Stimulated activated CD8-positive, alpha-beta memory T cell treated with anti-CD3 and anti-CD28 coated beads, Interleukin-4, amount 100 ng/mL, for 4 hours (primary cell): ENCODE data around the gene TRPC4AP.

Experiments used
- DNase-seq, 2 donors: peaks; one replicate each; pipeline ENCODE4 v3.0.0-alpha.2; 2020; ENCODE audit warnings: low read depth in 2 of 2, low spot score in 1 of 2

Gene TRPC4AP

DNA sequence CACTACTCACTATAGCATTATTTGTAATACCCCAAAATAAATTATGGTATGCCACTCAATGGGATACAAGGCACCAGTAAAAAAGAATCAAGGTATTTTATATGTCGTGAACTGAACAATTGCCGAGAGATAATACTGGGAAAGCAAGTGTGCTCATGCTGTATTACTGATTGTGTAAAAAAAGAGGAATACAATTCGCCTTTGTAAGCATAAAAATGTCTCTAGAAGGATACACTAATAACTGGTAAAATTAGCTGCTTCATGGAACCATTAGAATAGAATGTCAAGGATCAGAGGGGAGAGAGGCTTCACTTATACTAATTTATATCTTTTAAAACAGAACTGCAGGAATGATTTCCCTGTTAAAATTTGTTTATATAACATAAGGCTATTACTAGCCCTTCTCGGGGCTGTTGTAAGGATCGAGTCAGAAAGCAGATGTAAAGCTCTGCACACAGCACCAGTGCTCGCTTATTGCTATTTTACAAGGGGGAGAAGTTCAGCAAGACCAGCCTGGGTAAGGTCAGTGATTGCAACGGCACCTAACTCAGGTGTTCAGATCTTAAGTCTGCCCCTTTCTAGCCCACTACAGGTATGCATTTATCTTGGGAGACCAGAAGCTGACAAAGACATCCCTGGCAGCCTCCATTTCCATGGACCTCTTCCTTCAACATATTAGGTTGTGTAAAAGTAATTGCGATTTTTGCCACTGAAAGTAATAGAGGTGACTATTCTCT, 75.3 kb downstream of the TRPC4AP start:
- no peak for DNase-seq

DNA sequence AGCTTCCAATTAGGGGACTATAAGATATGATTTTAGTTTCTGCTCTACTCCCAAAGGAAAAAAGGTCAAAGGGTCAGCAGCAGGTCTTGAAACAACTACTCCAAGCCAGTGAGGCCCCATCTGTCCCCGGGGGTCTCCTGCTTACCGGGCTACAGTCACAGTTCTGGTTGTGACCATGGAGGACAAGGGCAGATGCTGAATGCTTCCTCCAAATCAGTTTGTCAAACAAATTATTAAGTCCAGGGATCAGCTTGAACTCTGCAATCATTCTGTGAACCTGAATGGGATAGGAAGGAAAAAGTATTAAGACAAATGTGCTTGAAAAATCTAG, 76.8 kb downstream of the TRPC4AP start:
- DNase-seq = no peak

GRCh38 chr20:35014537-35014936, 78.1 kb downstream of the TRPC4AP start:
- no peak for DNase-seq

DNA sequence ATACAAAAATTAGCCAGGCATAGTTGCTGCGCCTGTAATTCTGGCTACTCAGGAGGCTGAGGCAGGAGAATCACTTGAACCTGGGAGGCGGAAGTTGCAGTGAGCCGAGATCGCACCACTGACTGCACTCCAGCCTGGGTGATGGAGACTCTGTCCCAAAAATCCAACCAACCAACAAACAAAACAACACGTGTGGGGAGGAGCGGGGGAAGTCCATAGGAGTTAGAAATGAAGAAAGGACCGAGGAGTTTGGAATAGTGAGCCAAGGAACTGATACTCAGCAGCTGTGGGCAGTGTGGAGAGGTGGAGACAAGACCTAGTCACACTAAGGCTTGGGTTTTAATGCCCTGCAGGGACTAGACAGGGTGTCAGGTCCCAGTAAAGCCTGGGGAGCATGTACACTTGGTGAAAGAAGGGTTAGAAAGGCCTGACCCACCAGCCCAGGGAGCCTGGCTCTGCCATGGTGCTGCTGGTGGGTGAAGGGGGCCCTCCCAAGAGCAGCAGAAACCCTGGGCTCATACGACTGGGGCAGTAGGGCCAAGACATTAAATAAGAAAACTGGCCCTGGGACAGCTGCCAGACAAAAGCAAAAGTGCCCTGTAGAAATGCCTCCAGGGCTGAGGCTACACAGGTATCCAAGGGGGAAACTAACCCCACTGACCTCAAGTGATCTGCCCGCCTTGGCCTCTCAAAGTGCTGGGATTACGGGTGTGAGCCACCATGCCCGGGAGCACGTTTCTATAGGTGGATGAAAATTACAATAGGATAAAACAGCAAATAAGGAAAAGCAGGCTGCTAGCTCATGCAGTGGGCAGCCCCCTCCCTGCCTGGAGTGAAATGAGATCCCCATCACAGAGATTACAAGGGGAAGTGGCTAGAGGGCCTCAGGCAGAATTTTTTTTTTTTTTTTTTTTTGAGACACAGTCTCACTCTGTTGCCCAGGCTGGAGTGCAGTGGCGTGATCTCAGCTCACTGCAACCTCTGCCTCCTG, 78.9 kb downstream of the TRPC4AP start:
- DNase-seq = no peak

- no peak for DNase-seq
Measured at GRCh38 chr20:35012227-35013069, 80.2 kb downstream of the TRPC4AP start.

DNA sequence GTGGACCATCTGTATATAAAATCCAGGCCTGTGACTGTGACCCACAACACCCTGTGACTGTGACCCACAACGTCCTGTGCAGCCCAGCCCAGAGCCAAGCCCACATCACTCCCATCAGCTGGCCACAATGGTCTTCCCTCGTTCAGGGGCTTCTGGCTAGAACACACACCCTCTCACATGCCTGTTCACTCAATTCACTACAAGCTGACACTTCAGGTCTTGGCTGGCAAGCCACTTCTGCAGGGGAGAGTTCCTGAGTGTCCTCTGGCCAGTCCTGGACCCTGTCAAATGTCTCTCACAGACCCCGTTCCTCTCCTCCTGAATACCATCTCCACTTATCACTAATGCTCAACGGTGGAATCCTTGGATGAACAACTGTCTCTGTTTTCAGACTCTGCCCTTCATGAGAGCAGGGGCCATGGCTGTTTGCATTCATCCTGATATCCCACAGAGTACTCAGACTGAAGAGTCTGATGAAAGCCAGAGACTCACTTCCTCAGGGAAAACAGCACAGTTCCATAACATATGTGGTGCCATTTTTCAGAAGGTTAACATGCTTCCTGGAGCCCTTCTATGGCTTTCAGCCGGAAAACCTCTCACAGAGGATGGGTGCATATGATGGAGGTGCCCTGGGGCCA, 80.9 kb downstream of the TRPC4AP start:
- no peak for DNase-seq

GRCh38 chr20:35010405-35011192, 82.0 kb downstream of the TRPC4AP start:
- DNase-seq = no peak

DNA sequence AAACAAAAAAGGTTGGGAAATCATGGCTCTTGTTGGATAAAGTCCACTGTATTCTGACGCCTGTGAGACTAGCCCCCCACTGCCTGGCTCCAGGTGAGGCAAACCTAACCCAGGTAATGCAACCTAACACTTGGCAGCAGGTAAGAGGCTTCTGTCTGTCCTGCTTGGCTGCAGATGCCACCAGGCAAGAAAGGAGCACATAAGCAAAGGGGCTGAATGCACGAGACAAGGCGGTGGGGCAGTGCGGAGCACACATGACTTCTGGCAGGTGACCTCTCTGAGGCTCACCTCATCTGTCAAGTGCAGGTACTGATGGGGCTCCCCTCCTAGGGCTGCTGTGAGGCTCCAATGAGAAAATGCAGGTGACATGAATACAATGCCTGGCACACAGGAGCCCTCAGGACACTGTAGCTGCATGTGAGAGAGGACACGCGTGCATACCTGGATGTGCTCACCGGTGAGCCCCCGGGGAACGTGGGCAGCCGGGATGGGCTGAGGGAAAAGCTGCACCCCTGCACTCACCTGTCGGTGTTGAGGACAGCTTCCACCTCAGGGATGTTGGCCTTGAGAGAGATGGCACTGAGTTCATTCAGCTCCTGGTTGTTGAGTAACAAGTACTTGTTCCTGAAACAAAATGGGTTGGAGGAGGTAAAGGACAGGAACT, 82.8 kb downstream of the TRPC4AP start:
- no peak for DNase-seq

DNA sequence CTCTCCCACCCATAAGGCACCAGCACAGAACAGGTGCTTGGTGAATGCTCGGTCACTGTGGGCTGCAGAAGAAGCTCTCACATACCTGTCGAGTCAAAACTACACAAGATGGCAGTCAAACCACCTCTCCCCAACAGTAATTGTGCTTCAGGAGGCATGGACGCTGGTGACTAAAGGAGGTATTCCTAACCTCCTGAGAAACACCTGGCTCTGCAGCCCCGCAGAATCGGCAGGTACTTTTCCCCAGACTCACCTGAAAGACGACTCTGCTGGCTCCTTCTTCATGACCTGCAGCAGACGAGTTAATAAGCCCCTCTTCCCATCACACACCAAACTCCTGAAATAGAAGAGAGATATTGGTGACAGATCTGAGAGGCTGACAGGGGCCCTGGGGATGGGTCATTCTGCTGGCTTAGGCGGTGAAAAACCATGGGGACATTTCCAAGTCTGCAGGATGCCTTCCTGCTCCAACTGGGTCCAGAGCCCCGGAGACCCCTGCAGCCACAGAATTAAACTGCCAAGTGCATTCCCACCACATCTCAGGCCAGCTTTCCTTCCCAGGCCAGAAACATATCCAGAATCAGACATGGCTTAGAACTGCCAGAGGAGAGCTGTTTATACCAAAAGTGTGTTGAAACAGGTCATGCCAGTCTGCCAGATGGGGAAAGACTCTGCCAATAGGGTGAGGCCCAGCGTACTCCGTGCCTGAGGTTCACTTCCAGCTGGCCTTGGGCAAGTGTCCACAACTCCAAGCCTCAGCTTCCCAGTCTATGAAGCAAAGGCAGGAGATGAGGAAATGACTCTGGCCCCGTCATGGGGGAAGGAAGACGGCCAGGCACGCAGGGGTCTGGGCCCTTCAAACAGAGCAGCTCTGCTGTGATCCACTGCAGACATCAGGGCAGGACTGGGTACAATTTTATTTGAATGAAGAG, 83.9 kb downstream of the TRPC4AP start:
- DNase-seq = no peak

DNA sequence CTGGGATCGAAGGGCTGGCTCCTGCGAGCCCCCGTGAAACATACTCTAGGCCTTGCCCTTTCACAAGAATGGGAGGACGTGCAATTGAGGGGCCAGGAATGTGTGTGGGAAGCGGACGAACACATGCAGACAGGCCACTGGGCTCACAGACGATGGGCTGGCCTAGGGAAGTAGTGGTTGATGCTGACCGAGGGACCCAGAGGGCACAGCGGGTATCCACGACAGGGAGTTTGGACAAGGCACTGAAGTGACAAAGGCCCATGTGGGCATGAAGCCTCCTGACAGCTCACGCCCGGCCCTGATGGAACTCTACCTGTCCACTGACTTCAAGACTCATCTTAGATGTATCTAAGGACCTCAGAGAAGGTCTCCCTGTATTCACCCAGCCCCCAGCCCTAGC, 84.7 kb downstream of the TRPC4AP start:
- DNase-seq = no peak

- DNase-seq = no peak
Measured at GRCh38 chr20:35007413-35007812, 85.2 kb downstream of the TRPC4AP start.

- DNase-seq = no peak
Measured at GRCh38 chr20:35006531-35006971, 86.1 kb downstream of the TRPC4AP start.

DNA sequence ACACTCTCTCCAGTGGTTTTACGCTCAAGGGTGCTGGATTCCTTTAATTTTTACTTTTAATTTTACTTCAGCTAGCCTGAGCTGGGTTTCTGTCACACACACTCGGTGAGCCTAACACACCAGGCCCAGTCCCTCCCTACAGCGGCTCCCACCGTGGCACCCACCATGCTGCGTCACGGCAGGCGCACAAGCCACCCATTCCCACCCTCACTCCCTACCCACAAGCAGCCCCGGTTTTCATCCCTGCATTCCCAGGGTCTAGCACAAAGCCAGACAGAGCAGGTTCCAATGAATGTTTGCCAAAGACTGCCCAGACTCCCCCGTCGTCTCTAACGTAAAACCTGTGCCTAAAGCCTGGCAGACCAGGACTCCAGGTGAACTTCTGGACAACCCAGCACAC, 86.6 kb downstream of the TRPC4AP start:
- no peak for DNase-seq

GRCh38 chr20:35005463-35005961, 87.1 kb downstream of the TRPC4AP start:
- DNase-seq = no peak

GRCh38 chr20:35004749-35005462, 87.7 kb downstream of the TRPC4AP start:
- DNase-seq = no peak

DNA sequence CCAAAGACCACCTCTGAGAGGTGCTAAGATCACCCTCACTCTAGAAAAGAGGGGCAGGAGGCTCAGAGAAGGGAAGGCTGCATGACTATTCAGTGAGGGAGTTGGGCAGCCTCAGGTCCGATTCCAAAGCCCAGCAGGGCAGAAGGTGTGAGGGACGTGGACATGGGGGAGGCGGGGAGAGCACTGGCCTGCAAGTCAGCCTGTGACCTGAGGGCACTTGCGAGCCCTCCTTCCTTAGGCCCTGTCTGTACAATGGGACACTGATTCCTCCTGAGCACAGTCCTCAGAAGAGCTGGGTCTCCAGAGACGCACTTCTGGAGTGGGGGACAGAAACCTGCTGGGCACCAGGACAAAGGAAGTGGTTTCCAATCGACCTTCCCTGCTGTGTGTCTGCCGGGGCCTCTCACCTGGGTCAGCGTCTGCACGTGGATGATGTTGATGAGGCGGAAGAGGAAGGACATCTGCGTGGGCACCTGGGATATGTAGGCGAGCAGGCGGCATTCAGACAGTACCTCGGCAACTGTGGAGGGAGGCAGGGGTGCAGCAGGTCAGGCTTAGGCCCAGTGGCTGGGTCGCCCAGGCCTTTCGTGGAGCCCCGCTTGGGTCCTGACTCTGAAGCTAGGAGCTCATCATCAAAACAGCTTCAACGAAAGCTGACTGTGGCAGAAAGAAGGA, 88.4 kb downstream of the TRPC4AP start:
- DNase-seq = no peak
